ENCODE data around the gene ZNF609.

GRCh38 chr15:64524778-64525177, 64.4 kb downstream of the ZNF609 start:
- TF ChIP-seq GATA3 (IDR thresholded peaks at IDR 0.05; ENCODE audit: low read depth, low read length) (no peak), GATA2 (IDR thresholded peaks at IDR 0.05; ENCODE audit: low read depth, low read length) (no peak)
